PC-3 (cell line): ENCODE data around the gene TAOK2.

Experiments used
- CTCF ChIP-seq: fragments of 300-600 bp; sonication (generic); conservative IDR thresholded peaks from 2 replicates; pipeline ENCODE4 v1.5.1; 2017; ENCODE audit warnings: antibody characterized with exemption, low read depth, mild to moderate bottlenecking, low read length
- EZH2 ChIP-seq: fragments of 300-600 bp; sonication (generic); IDR thresholded peaks from one replicate; pipeline ENCODE4 v1.6.1; 2017; ENCODE audit warnings: antibody characterized with exemption, mild to moderate bottlenecking, low read length; ENCODE audit not compliant: unreplicated experiment
- EZH2phosphoT487 ChIP-seq: fragments of 300-600 bp; sonication (generic); IDR thresholded peaks from 2 replicates; pipeline ENCODE4 v1.6.1; 2018; ENCODE audit warnings: mild to moderate bottlenecking, antibody characterized with exemption, low read length, borderline replicate concordance

- TF ChIP-seq EZH2: no peak
- TF ChIP-seq EZH2phosphoT487: no peak
- no peak for TF ChIP-seq CTCF
Observed at GRCh38 chr16:29927070-29927905, 46.4 kb upstream of the TAOK2 start.
